GM12892 (cell line): ENCODE results near the gene HSPA4.
"Not testable (repeated sequence)": the region's sequence is repeated elsewhere in the genome, so short reads cannot be mapped to it uniquely, and the experiment has no call there.

Source experiments
- DNase-seq: peaks from one replicate; pipeline ENCODE4 v3.0.0; 2011; ENCODE audit not compliant: insufficient read length
- FAIRE-seq: peaks from 2 replicates; lab custom pipeline; 2011; peaks lifted over from hg19 to GRCh38; lab: Jason Lieb, UNC
- POLR2A ChIP-seq: IDR thresholded peaks from 2 replicates; pipeline ENCODE4 v1.6.1; 2011; ENCODE audit warnings: low read depth, low read length, control low read depth
- POLR2AphosphoS5 ChIP-seq: IDR thresholded peaks from 2 replicates; pipeline ENCODE4 v1.6.1; 2011; ENCODE audit warnings: low read depth, low read length, control low read depth
- TAF1 ChIP-seq: IDR thresholded peaks from 2 replicates; pipeline ENCODE4 v1.6.1; 2011; ENCODE audit warnings: low read depth, mild to moderate bottlenecking, control low read depth, low read length, borderline replicate concordance

HSPA4 gene

GRCh38 chr5:133130387-133131118, 78.7 kb downstream of the HSPA4 start:
- no peak for TF ChIP-seq POLR2AphosphoS5
- no peak for TF ChIP-seq POLR2A
- no peak for TF ChIP-seq TAF1
- FAIRE-seq (no peak), DNase-seq (no peak)

- DNase-seq (no peak), FAIRE-seq (no peak)
- TF ChIP-seq TAF1: no peak
- TF ChIP-seq POLR2AphosphoS5: no peak
Measured at GRCh38 chr5:133132717-133133116, 80.9 kb downstream of the HSPA4 start.

GRCh38 chr5:133133241-133133640, 81.4 kb downstream of the HSPA4 start:
- not testable (repeated sequence) for FAIRE-seq, DNase-seq

GRCh38 chr5:133136890-133137289, 85.1 kb downstream of the HSPA4 start:
- not testable (repeated sequence) for FAIRE-seq, DNase-seq

- no peak for FAIRE-seq
- DNase-seq: no peak
- TF ChIP-seq POLR2AphosphoS5 (no peak), POLR2A (no peak)
Measured at GRCh38 chr5:133140311-133140710, 88.5 kb downstream of the HSPA4 start.

GRCh38 chr5:133141746-133142145, 89.9 kb downstream of the HSPA4 start:
- TF ChIP-seq TAF1 (no peak), POLR2A (no peak), POLR2AphosphoS5 (no peak)
- no peak for FAIRE-seq
- no peak for DNase-seq

- no peak for FAIRE-seq
- TF ChIP-seq POLR2AphosphoS5: no peak
- TF ChIP-seq POLR2A: no peak
- TF ChIP-seq TAF1: no peak
- DNase-seq: no peak
Measured at GRCh38 chr5:133142782-133143181, 91.0 kb downstream of the HSPA4 start.

GRCh38 chr5:133144245-133144981, 92.6 kb downstream of the HSPA4 start:
- TF ChIP-seq POLR2A (no peak), TAF1 (no peak)
- no peak for FAIRE-seq
- no peak for DNase-seq

GRCh38 chr5:133145436-133146170, 93.8 kb downstream of the HSPA4 start:
- TF ChIP-seq TAF1 (no peak), POLR2AphosphoS5 (no peak), POLR2A (no peak)
- FAIRE-seq (no peak), DNase-seq (no peak)

- no peak for DNase-seq
- FAIRE-seq: no peak
- TF ChIP-seq POLR2A: no peak
- no peak for TF ChIP-seq TAF1
- no peak for TF ChIP-seq POLR2AphosphoS5
Measured at GRCh38 chr5:133147411-133147810, 95.6 kb downstream of the HSPA4 start.

- DNase-seq: no peak
- FAIRE-seq: no peak
- TF ChIP-seq POLR2A (no peak), POLR2AphosphoS5 (no peak), TAF1 (no peak)
Measured at GRCh38 chr5:133147815-133148567, 96.2 kb downstream of the HSPA4 start.

- FAIRE-seq (no peak), DNase-seq (no peak)
- TF ChIP-seq POLR2A: no peak
- TF ChIP-seq TAF1: no peak
- no peak for TF ChIP-seq POLR2AphosphoS5
Measured at GRCh38 chr5:133149345-133149744, 97.5 kb downstream of the HSPA4 start.
